Measurements from ENCODE around the gene SCAMP5.

DNA sequence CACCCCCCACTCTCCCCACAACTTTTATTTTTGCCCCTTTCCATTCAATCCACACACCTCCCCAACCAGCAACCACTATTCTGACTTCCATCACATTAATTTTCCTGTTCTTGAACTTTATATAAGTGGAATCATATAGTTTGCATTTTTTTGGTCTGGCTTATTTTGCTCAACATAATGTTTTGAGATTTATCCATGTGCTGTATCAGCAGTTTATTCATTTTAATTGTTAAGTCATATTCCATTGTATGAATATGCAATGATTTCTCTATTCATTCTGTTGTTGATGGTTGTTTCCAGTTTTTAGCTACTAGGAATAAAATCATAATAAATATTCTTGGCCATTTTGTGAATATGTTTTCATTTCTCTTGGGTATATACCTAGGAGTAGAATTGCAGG is 5.8 kb upstream of the SCAMP5 start:
- TF ChIP-seq, protein P1, sequence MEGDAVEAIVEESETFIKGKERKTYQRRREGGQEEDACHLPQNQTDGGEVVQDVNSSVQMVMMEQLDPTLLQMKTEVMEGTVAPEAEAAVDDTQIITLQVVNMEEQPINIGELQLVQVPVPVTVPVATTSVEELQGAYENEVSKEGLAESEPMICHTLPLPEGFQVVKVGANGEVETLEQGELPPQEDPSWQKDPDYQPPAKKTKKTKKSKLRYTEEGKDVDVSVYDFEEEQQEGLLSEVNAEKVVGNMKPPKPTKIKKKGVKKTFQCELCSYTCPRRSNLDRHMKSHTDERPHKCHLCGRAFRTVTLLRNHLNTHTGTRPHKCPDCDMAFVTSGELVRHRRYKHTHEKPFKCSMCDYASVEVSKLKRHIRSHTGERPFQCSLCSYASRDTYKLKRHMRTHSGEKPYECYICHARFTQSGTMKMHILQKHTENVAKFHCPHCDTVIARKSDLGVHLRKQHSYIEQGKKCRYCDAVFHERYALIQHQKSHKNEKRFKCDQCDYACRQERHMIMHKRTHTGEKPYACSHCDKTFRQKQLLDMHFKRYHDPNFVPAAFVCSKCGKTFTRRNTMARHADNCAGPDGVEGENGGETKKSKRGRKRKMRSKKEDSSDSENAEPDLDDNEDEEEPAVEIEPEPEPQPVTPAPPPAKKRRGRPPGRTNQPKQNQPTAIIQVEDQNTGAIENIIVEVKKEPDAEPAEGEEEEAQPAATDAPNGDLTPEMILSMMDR (IDR thresholded peaks at IDR 0.05), result no peak
- no peak for TF ChIP-seq POLR2A (IDR thresholded peaks at IDR 0.05)

All from body of pancreas (tissue), 4 donors.